ENCODE data around the gene HBG2.

HBG2 gene

GRCh38 chr11:5247472-5248192, 6.9 kb downstream of the HBG2 start:
- no peak for DNase-seq

GRCh38 chr11:5246772-5247471, 7.7 kb downstream of the HBG2 start:
- DNase-seq, result no peak

GRCh38 chr11:5245155-5245554, 9.4 kb downstream of the HBG2 start:
- DNase-seq, result no peak

GRCh38 chr11:5243816-5244180, 10.8 kb downstream of the HBG2 start:
- DNase-seq, result no peak

- DNase-seq, result no peak
These were observed 11.4 kb downstream of the HBG2 start for GRCh38 chr11:5242933-5243815.

- no peak for DNase-seq
These were observed 12.4 kb downstream of the HBG2 start for GRCh38 chr11:5242208-5242607.

- no peak for DNase-seq
These were observed 13.1 kb downstream of the HBG2 start for GRCh38 chr11:5241458-5241857.

- no peak for DNase-seq
These were observed 14.1 kb downstream of the HBG2 start for GRCh38 chr11:5240458-5240857.

GRCh38 chr11:5240056-5240455, 14.5 kb downstream of the HBG2 start:
- no peak for DNase-seq

GRCh38 chr11:5239046-5239445, 15.5 kb downstream of the HBG2 start:
- no peak for DNase-seq

GRCh38 chr11:5238486-5238885, 16.1 kb downstream of the HBG2 start:
- no peak for DNase-seq

- no peak for DNase-seq
These were observed 17.2 kb downstream of the HBG2 start for GRCh38 chr11:5237420-5237819.

GRCh38 chr11:5235364-5236095, 19.1 kb downstream of the HBG2 start:
- no peak for DNase-seq

- DNase-seq, result no peak
These were observed 20.2 kb downstream of the HBG2 start, which contains the start of gene HBD for GRCh38 chr11:5234381-5234834. TSS of gene HBD (minus strand) at chr11:5234483. CDS start at chr11:5234433, 50 bp downstream.

GRCh38 chr11:5233307-5233706, 21.3 kb downstream of the HBG2 start:
- no peak for DNase-seq

GRCh38 chr11:5232821-5233220, 21.8 kb downstream of the HBG2 start:
- no peak for DNase-seq

GRCh38 chr11:5232176-5232575, 22.4 kb downstream of the HBG2 start:
- DNase-seq, result no peak

- no peak for DNase-seq
These were observed 23.5 kb downstream of the HBG2 start for GRCh38 chr11:5231111-5231510.

GRCh38 chr11:5230266-5230665, 24.3 kb downstream of the HBG2 start:
- DNase-seq, result no peak

- DNase-seq, result no peak
These were observed 24.8 kb downstream of the HBG2 start for GRCh38 chr11:5229796-5230195.

GRCh38 chr11:5229356-5229755, 25.2 kb downstream of the HBG2 start:
- no peak for DNase-seq

GRCh38 chr11:5228124-5228523, 26.5 kb downstream of the HBG2 start:
- no peak for DNase-seq

GRCh38 chr11:5227681-5228080, 26.9 kb downstream of the HBG2 start:
- DNase-seq, result no peak

All from CD4-positive, alpha-beta T cell treated with Interleukin-1 beta for 1 hour (primary cell).